HG03571 (cell line): ENCODE measurements around the gene DCTN5.
"Not testable (repeated sequence)": the region's sequence is repeated elsewhere in the genome, so short reads cannot be mapped to it uniquely, and the experiment has no call there.

ENCODE experiments used
- ATAC-seq: cut with Tn5 transposase; IDR thresholded peaks from one replicate; pipeline ENCODE4 v1.9.1; 2021; ENCODE audit not compliant: unreplicated experiment

The DCTN5 gene

GRCh38 chr16:23691483-23692189, 50.4 kb downstream of the DCTN5 start:
- ATAC-seq = no peak

- no peak for ATAC-seq
These were observed 51.0 kb downstream of the DCTN5 start for GRCh38 chr16:23692190-23692837.

GRCh38 chr16:23694265-23694643, 53.0 kb downstream of the DCTN5 start:
- no peak for ATAC-seq

GRCh38 chr16:23694644-23695373, 53.5 kb downstream of the DCTN5 start:
- no peak for ATAC-seq

- ATAC-seq = no peak
These were observed 54.5 kb downstream of the DCTN5 start for GRCh38 chr16:23695756-23696155.

- ATAC-seq = no peak
These were observed 57.8 kb downstream of the DCTN5 start for GRCh38 chr16:23699100-23699499.

GRCh38 chr16:23700093-23700492, 58.8 kb downstream of the DCTN5 start:
- no peak for ATAC-seq

GRCh38 chr16:23700509-23700908, 59.2 kb downstream of the DCTN5 start:
- no peak for ATAC-seq

GRCh38 chr16:23701045-23701444, 59.8 kb downstream of the DCTN5 start:
- no peak for ATAC-seq

GRCh38 chr16:23702951-23703350, 61.7 kb downstream of the DCTN5 start:
- no peak for ATAC-seq

GRCh38 chr16:23704772-23705516, 63.7 kb downstream of the DCTN5 start:
- ATAC-seq = no peak

GRCh38 chr16:23705517-23705902, 64.2 kb downstream of the DCTN5 start:
- no peak for ATAC-seq

- no peak for ATAC-seq
These were observed 65.2 kb downstream of the DCTN5 start for GRCh38 chr16:23706439-23706838.

- ATAC-seq = no peak
These were observed 68.3 kb downstream of the DCTN5 start for GRCh38 chr16:23709536-23709935.

GRCh38 chr16:23710008-23710407, 68.7 kb downstream of the DCTN5 start:
- ATAC-seq = no peak

GRCh38 chr16:23710504-23710903, 69.2 kb downstream of the DCTN5 start:
- ATAC-seq = no peak

GRCh38 chr16:23711785-23712184, 70.5 kb downstream of the DCTN5 start:
- ATAC-seq = no peak

GRCh38 chr16:23712976-23713375, 71.7 kb downstream of the DCTN5 start, which contains the start of gene ERN2:
Gene ERN2, minus strand, starts transcription at chr16:23713222. Its CDS starts 35 bp downstream, at chr16:23713187.
- ATAC-seq = no peak

GRCh38 chr16:23716484-23716883, 75.2 kb downstream of the DCTN5 start:
- ATAC-seq = no peak

GRCh38 chr16:23722613-23723240, 81.5 kb downstream of the DCTN5 start:
- not testable (repeated sequence) for ATAC-seq
